GM12875 (cell line): Measurements from ENCODE around the gene STRIT1.

Experiments
- H3K4me3 ChIP-seq: one replicate; pipeline ENCODE4 v1.5.1; 2011; ENCODE audit warnings: low read depth, low read length, control low read depth
- TF ChIP-seq, protein P1 (sequence below): IDR thresholded peaks from 2 replicates; pipeline ENCODE4 v1.5.1; 2011; ENCODE audit warnings: low read depth, mild to moderate bottlenecking, control low read depth, inconsistent platforms, low read length, moderate library complexity, borderline replicate concordance; ENCODE audit not compliant: insufficient read depth

The STRIT1 gene

DNA sequence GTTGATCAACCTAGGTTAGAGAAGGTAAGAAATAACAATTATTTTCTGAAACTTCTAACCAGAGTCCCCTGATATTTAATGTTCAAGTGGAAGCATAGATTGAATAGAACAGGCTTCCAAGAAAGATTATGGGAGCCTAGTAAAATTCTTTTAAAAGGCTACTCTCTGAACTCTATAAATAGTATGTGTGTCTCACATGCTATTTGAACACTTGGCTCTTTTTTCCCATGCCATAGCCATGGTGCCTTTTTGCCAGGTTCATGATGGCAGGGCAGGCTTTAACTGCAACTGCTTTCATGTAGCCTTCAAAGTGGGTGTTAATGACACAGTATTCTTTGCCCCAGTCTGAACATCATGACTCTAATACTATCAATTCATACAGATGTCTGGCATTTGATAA, 22.9 kb upstream of the STRIT1 start:
- TF ChIP-seq, protein P1, sequence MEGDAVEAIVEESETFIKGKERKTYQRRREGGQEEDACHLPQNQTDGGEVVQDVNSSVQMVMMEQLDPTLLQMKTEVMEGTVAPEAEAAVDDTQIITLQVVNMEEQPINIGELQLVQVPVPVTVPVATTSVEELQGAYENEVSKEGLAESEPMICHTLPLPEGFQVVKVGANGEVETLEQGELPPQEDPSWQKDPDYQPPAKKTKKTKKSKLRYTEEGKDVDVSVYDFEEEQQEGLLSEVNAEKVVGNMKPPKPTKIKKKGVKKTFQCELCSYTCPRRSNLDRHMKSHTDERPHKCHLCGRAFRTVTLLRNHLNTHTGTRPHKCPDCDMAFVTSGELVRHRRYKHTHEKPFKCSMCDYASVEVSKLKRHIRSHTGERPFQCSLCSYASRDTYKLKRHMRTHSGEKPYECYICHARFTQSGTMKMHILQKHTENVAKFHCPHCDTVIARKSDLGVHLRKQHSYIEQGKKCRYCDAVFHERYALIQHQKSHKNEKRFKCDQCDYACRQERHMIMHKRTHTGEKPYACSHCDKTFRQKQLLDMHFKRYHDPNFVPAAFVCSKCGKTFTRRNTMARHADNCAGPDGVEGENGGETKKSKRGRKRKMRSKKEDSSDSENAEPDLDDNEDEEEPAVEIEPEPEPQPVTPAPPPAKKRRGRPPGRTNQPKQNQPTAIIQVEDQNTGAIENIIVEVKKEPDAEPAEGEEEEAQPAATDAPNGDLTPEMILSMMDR: no peak
- H3K4me3 ChIP-seq: no peak overlapping the region

GRCh38 chr3:155313916-155314315, 20.4 kb upstream of the STRIT1 start:
- H3K4me3 ChIP-seq: no peak overlapping the region
- TF ChIP-seq, protein P1: no peak

DNA sequence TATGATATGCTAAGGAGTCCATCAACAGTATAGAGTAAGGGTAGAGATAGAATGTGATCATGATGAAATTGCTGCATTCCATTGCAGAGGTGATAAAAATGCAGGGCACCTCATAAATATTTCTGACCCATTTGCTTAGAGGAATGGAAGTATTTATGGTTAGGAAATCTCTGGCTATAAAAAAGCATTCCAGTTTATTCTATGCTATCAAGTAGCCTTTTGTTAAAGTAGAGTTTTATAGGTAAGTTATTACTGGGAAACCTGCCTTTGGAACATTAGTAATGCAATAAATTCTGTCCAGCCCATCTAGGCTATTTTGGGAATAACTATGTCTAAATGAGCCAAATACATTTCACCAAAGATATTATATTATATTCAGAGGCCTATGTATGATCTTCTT, 19.8 kb upstream of the STRIT1 start:
- TF ChIP-seq, protein P1: no peak
- H3K4me3 ChIP-seq: no peak overlapping the region

DNA sequence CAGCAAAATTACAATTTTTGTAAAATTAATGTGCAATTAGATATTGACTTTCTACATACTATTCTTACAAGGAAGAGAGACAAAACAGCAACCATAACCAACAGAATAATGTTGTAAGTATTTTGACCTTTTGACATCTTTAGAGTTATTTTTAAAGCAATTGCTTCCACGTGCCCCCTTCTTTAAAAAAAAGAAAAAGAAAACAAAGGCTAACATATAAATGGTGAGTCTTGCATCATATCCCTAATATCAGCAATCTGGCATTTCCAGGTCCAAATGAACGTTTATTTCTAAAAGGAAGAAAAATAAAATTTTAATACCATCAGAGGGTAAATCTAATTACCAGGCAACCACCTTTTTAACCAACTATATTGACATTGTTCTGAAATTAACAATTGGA, 19.3 kb upstream of the STRIT1 start:
- TF ChIP-seq, protein P1: no peak
- H3K4me3 ChIP-seq: no peak overlapping the region

GRCh38 chr3:155309581-155309980, 16.1 kb upstream of the STRIT1 start:
- H3K4me3 ChIP-seq: no peak overlapping the region
- TF ChIP-seq, protein P1: no peak

DNA sequence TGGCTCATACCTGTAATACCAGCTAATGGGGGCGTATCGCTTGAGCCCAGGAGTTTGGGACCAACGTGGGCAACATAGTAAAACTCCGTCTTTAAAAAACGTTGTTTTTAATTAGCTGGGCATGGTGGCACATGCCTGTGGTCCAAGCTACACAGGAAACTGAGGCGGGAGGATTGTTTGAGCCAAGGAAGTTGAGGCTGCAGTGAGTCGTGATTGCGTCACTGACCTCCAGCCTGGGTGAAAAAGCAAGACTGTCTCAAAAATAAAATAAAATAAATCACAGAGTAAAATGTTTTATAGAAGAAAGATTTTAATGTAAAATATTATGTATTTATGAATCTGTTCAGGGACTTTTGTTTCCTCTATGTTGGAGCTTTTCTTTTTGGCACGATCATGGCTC, 15.3 kb upstream of the STRIT1 start:
- TF ChIP-seq, protein P1: no peak
- no peak overlapping the region for H3K4me3 ChIP-seq

DNA sequence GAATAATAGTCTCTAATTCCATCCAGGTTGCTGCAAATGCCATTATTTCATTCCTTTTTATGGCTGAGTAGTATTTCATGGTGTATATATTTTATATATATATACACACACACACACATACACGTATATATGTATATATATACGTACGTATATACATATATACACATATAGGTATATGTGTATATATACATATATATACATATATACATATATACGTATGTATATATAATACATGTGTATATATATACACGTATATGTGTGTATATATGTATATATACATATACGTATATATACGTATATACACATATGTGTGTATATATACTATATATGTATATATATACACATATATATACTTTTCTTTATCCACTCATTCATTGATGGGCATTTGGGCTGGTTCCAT, 13.7 kb upstream of the STRIT1 start:
- TF ChIP-seq, protein P1: no peak
- H3K4me3 ChIP-seq: no peak overlapping the region
